Endothelial cell of umbilical vein (primary cell): ENCODE measurements around the gene HERPUD1.

ENCODE experiments used
- CTCF ChIP-seq, 2 donors: IDR thresholded peaks; 1 replicate in 1 of 2; 2 replicates in 1 of 2; pipeline ENCODE4 v1.5.1; 2011; ENCODE audit warnings: low read length in 2 of 2, mild to moderate bottlenecking in 2 of 2, moderate library complexity in 2 of 2, control low read depth in 1 of 2, inconsistent platforms in 1 of 2, low read depth in 1 of 2; ENCODE audit not compliant: insufficient read depth in 1 of 2; ENCODE audit errors: extremely low read depth in 1 of 2
- EZH2 ChIP-seq: IDR thresholded peaks from 2 replicates; pipeline ENCODE4 v1.6.1; 2012; ENCODE audit warnings: borderline replicate concordance, low read depth, mild to moderate bottlenecking, moderate library complexity, low read length, inconsistent platforms; ENCODE audit not compliant: severe bottlenecking
- POLR2A ChIP-seq: IDR thresholded peaks from 2 replicates; pipeline ENCODE4 v1.6.1; 2012; ENCODE audit warnings: low read depth, mild to moderate bottlenecking, control low read depth, low read length
- POLR2AphosphoS5 ChIP-seq: IDR thresholded peaks from 2 replicates; pipeline ENCODE4 v1.6.1; 2012; ENCODE audit warnings: low read depth, mild to moderate bottlenecking, control low read depth, low read length, moderate library complexity; ENCODE audit not compliant: insufficient read depth

GRCh38 chr16:56970934-56971767 is 39.2 kb downstream of the HERPUD1 start:
- TF ChIP-seq POLR2A, result no peak
- TF ChIP-seq CTCF (IDR thresholded peaks at IDR 0.05; ENCODE audit: extremely low read depth in 1 of 2, insufficient read depth in 1 of 2, low read depth in 1 of 2, low read length in 2 of 2), result no peak
- no peak for TF ChIP-seq EZH2
- TF ChIP-seq POLR2AphosphoS5, result no peak
